Calu3 (cell line): ENCODE results near the gene NISCH. TPM values are rescaled to one million over a fixed set of nuclear protein-coding genes. Genes with fewer than 3 reads are reported as not detected.

Experiments used
- BruUV-seq: library from RNA; stranded (reverse); fragments of 400-500 nt; replicated peaks from 2 replicates; lab custom pipeline; 2021; lab: Mats Ljungman, UMichigan
- CTCF ChIA-PET: fragments of 300-600 bp; sonication (Branson Sonifier 250); formaldehyde crosslinking; loops from one replicate; lab custom pipeline; 2022; ENCODE audit warnings: antibody characterized with exemption; lab: Charles Lee
- DNase-seq: peaks from one replicate; pipeline ENCODE4 v3.0.0; 2022
- H3K27ac Mint-ChIP-seq: one replicate; pipeline ENCODE4 v1.8.0; 2022; ENCODE audit warnings: mixed read lengths; ENCODE audit not compliant: unreplicated experiment
- H3K27me3 Mint-ChIP-seq: one replicate; pipeline ENCODE4 v1.8.0; 2022; ENCODE audit warnings: mixed read lengths; ENCODE audit not compliant: unreplicated experiment
- H3K36me3 Mint-ChIP-seq: one replicate; pipeline ENCODE4 v1.8.0; 2022; ENCODE audit warnings: mild to moderate bottlenecking, moderate library complexity, mixed read lengths; ENCODE audit not compliant: insufficient read depth, unreplicated experiment
- H3K4me1 Mint-ChIP-seq: one replicate; pipeline ENCODE4 v1.8.0; 2022; ENCODE audit warnings: mild to moderate bottlenecking, low read depth, mixed read lengths; ENCODE audit not compliant: unreplicated experiment
- H3K4me3 Mint-ChIP-seq: one replicate; pipeline ENCODE4 v1.8.0; 2022; ENCODE audit warnings: mild to moderate bottlenecking, low read depth, moderate library complexity, mixed read lengths; ENCODE audit not compliant: unreplicated experiment
- H3K9me3 Mint-ChIP-seq: one replicate; pipeline ENCODE4 v1.8.0; 2022; ENCODE audit warnings: low read depth, mixed read lengths; ENCODE audit not compliant: unreplicated experiment
- intact Hi-C: fragments of 100-400 bp; cut with micrococcal nuclease; formaldehyde crosslinking; loops from one replicate; pipeline ENCODE4 v1.10.0; 2022; ENCODE audit not compliant: unreplicated experiment
- total RNA-seq: library from RNA; stranded (reverse); gene quantifications from 2 replicates; pipeline ENCODE4 v1.2.3, GENCODE V29; 2022
- TF ChIP-seq, protein P1 (sequence below): fragments of 200-600 bp; IDR thresholded peaks from one replicate; pipeline ENCODE4 v1.8.0; 2022; ENCODE audit warnings: antibody characterized with exemption; ENCODE audit not compliant: unreplicated experiment

NISCH gene
- total RNA-seq, 1 experiment from 2014 or later = 58.6 TPM

DNA sequence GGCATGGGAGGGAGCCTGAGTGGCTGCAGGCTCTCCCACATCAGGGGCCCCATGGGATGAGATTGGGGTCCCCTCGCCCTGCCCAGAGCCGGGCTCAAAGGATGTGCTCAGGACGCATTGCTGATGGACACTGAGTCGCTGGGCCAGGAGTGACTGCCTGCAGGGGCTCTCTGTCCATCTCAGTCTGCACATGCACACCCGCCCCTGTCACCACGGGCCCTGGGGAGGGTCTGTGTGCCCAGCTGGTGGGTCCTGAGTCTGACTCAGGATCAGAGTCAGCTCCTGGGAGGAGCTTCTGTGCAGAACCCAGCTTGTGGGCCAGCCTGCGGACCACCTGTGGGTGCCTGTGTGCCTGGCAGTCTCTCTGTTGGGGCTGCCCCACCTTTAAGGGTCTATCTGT lies 57.9 kb downstream of the NISCH start:
- H3K27ac Mint-ChIP-seq = no peak overlapping the region
- peaks cover 14% of the 10 kb centered on the region for H3K4me1 Mint-ChIP-seq
- H3K27me3 Mint-ChIP-seq = peaks cover 51% of the 10 kb centered on the region
- H3K36me3 Mint-ChIP-seq = no peaks in the 10 kb centered on the region
- BruUV-seq = no TSS peak
- intact Hi-C loops = no loop called here
- CTCF ChIA-PET = no interaction called here
- H3K9me3 Mint-ChIP-seq = no peaks in the 10 kb centered on the region
- H3K4me3 Mint-ChIP-seq = no peak overlapping the region
- DNase-seq = no peak
- TF ChIP-seq, protein P1, sequence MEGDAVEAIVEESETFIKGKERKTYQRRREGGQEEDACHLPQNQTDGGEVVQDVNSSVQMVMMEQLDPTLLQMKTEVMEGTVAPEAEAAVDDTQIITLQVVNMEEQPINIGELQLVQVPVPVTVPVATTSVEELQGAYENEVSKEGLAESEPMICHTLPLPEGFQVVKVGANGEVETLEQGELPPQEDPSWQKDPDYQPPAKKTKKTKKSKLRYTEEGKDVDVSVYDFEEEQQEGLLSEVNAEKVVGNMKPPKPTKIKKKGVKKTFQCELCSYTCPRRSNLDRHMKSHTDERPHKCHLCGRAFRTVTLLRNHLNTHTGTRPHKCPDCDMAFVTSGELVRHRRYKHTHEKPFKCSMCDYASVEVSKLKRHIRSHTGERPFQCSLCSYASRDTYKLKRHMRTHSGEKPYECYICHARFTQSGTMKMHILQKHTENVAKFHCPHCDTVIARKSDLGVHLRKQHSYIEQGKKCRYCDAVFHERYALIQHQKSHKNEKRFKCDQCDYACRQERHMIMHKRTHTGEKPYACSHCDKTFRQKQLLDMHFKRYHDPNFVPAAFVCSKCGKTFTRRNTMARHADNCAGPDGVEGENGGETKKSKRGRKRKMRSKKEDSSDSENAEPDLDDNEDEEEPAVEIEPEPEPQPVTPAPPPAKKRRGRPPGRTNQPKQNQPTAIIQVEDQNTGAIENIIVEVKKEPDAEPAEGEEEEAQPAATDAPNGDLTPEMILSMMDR = no peak

GRCh38 chr3:52514576-52514975 lies 59.2 kb downstream of the NISCH start:
- H3K36me3 Mint-ChIP-seq = no peaks in the 10 kb centered on the region
- H3K27ac Mint-ChIP-seq = no peak overlapping the region
- H3K4me1 Mint-ChIP-seq = peaks cover 8% of the 10 kb centered on the region
- peaks cover 51% of the 10 kb centered on the region for H3K27me3 Mint-ChIP-seq
- CTCF ChIA-PET = no interaction called here
- no peak overlapping the region for H3K4me3 Mint-ChIP-seq
- no peaks in the 10 kb centered on the region for H3K9me3 Mint-ChIP-seq
- intact Hi-C loops = no loop called here
- DNase-seq = no peak
- TF ChIP-seq, protein P1 = no peak
- BruUV-seq = no TSS peak

- Mint-ChIP-seq H3K4me1 (peaks cover 2% of the 10 kb centered on the region), H3K27me3 (peaks cover 51% of the 10 kb centered on the region), H3K4me3 (no peak overlapping the region), H3K36me3 (no peaks in the 10 kb centered on the region), H3K27ac (no peak overlapping the region), H3K9me3 (no peaks in the 10 kb centered on the region)
- CTCF ChIA-PET = no interaction called here
- TF ChIP-seq, protein P1 = no peak
- no peak for DNase-seq
- no TSS peak for BruUV-seq
- intact Hi-C loops = no loop called here
Observed at GRCh38 chr3:52515192-52515591, 59.8 kb downstream of the NISCH start.

- Mint-ChIP-seq H3K36me3 (no peaks in the 10 kb centered on the region), H3K9me3 (no peaks in the 10 kb centered on the region), H3K27me3 (peaks cover 38% of the 10 kb centered on the region), H3K4me3 (no peak overlapping the region), H3K27ac (no peak overlapping the region), H3K4me1 (no peaks in the 10 kb centered on the region)
- CTCF ChIA-PET = no interaction called here
- intact Hi-C loops = no loop called here
- TF ChIP-seq, protein P1 = no peak
- DNase-seq = no peak
- BruUV-seq = no TSS peak
Observed at GRCh38 chr3:52516509-52517195, 61.2 kb downstream of the NISCH start.
